Measurements from ENCODE around the gene AQP3.
A peak's percentile ranks its signal among the peaks of the same experiment; 100 is the strongest.

The AQP3 gene

DNA sequence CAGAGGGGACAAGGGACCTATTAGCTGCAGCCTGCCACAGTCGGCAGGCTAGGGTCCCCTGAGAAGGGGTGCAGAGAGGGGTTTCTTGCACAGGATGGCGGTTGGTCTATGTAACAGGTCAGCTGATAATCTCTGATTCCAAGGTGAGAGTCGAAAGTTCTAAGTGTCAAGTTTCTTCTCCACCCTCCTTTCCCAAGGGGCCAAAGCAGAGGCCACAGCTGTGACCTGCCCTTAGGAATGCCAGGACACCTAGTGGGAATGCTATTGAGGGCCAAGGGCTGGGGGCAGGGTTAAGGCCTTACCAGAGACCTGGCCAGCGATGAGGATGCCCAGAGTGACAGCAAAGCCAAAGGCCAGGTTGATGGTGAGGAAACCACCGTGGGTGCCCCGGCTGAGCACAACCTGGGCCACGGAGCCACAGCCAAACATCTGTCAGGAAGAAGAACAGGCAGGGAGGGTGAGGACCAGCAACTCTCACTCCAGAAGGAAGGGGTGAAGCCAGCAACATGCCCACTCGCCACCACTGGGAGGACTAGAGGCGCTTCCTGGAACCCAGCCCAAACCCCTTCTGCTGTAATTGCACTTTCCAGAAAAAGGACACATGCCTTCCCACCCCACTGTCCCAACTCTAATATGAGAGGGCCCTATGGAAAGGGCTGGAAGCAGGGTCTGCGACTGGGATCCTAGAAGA lies 3.8 kb downstream of the AQP3 start:
- Histone ChIP-seq H3K9ac (no peak overlapping the region), H3K4me1 (peaks cover 35% of the 10 kb centered on the region), H3K36me3 (no peaks in the 10 kb centered on the region), H3K4me2 (no peak overlapping the region), H3K27me3 (no peaks in the 10 kb centered on the region), H3K4me3 (no peak overlapping the region), H3K27ac (no peak overlapping the region), H3K9me3 (no peaks in the 10 kb centered on the region), H4K20me1 (no peaks in the 10 kb centered on the region)
- no peak for TF ChIP-seq Cebpa-rat (IDR thresholded peaks at IDR 0.05)

DNA sequence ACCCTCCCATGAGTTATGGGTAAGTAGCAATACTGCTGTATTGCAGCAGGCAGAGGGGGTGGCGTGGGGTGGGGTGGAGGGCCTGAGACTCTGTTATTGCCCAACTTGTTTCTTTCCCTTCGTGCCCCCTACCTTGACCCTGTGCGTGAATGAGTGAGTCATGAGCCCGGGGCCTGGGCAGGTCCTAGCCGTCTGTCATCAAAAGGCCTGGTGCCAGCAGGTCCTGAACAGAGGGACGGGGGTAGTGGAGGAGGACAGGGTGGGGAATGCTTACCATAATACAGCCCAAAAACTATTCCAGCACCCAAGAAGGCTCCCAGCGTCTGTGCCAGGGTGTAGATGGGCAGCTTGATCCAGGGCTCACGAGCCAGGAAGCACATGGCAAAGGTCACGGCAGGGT lies 4.3 kb downstream of the AQP3 start:
- no peaks in the 10 kb centered on the region for H3K9me3 ChIP-seq
- no peak for TF ChIP-seq Cebpa-rat (IDR thresholded peaks at IDR 0.05)
- H3K4me1 ChIP-seq, result peaks cover 31% of the 10 kb centered on the region
- no peak overlapping the region for H3K9ac ChIP-seq
- H3K4me3 ChIP-seq, result no peak overlapping the region
- H3K27ac ChIP-seq, result no peak overlapping the region
- no peaks in the 10 kb centered on the region for H4K20me1 ChIP-seq
- no peaks in the 10 kb centered on the region for H3K36me3 ChIP-seq
- H3K4me2 ChIP-seq, result no peak overlapping the region
- H3K27me3 ChIP-seq, result no peaks in the 10 kb centered on the region

DNA sequence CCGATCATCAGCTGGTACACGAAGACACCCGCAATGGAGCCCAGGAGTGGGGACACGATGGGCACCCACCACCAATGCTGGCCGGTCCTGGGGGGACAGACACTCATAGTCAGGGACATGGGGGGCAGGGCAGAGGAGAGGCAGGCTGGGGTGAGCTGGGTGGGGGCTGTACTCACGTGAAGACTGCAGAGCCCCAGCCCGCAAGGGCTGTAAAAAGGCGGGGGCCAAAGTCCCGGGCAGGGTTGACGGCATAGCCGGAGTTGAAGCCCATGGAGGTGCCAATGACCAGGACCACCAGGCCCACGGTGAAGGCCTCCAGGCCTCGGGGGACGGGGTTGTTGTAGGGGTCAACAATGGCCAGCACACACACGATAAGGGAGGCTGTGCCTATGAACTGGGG lies 5.3 kb downstream of the AQP3 start:
- no peak overlapping the region for H3K4me2 ChIP-seq

DNA sequence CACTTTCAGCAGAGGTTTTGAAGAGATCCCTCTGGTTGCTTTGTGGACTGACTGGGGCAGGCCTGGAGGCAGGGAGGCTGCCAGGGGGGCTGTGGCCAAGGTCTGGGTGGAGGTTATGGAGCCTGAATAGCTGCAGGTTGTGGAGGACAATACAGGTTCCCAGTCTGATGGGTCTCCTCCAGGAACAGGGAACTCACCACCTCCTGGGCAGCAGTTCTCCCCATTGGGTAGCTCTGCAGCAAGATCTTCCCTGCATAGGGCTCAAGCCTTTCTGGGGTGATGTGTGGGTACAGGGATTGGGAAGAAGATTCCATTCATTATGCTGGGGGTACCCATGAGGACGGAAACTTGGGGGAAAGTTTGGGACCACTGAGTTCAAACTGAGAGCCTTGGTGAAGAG lies 6.8 kb downstream of the AQP3 start:
- Histone ChIP-seq H3K9ac (no peak overlapping the region), H3K27ac (no peak overlapping the region), H3K9me3 (no peaks in the 10 kb centered on the region), H4K20me1 (no peaks in the 10 kb centered on the region), H3K4me2 (no peak overlapping the region), H3K4me3 (no peak overlapping the region), H3K27me3 (no peaks in the 10 kb centered on the region), H3K4me1 (peaks cover 8% of the 10 kb centered on the region), H3K36me3 (no peaks in the 10 kb centered on the region)
- TF ChIP-seq Cebpa-rat (IDR thresholded peaks at IDR 0.05), result no peak

More for the DNA sequence above, 5.3 kb downstream of the AQP3 start:
- Histone ChIP-seq H3K9ac (no peak overlapping the region), H3K4me3 (no peak overlapping the region), H3K4me1 (peaks cover 23% of the 10 kb centered on the region), H4K20me1 (no peaks in the 10 kb centered on the region), H3K27me3 (no peaks in the 10 kb centered on the region), H3K27ac (no peak overlapping the region), H3K9me3 (no peaks in the 10 kb centered on the region), H3K36me3 (no peaks in the 10 kb centered on the region)
- no peak for TF ChIP-seq Cebpa-rat (IDR thresholded peaks at IDR 0.05)

DNA sequence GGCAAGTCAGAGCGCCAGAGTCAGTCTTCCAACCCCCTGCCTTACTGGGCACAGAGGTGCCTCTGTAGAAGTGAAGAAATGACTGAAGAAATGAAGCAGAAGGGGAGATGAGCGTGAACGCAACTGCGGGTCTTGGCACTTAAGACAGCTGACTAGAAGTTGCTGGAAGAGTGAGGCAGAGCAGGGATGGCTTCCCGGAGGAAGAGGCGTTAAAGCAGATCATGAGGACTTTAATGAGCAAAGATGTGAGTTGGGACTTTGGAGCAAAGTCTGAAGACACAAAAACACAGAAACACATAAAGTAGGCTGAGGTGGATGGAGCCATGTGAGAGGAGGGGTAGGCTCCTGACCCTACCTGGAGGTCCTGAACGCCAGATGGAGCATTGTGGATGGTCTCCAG lies 7.2 kb downstream of the AQP3 start:
- Histone ChIP-seq H3K9ac (no peak overlapping the region), H3K36me3 (no peaks in the 10 kb centered on the region), H3K27me3 (no peaks in the 10 kb centered on the region), H3K4me3 (no peak overlapping the region), H3K4me2 (no peak overlapping the region), H3K4me1 (peaks cover 5% of the 10 kb centered on the region; the same call in 1 of the 2 replicates), H3K27ac (no peak overlapping the region), H3K9me3 (no peaks in the 10 kb centered on the region), H4K20me1 (no peaks in the 10 kb centered on the region)
- TF ChIP-seq Cebpa-rat (IDR thresholded peaks at IDR 0.05), result no peak

DNA sequence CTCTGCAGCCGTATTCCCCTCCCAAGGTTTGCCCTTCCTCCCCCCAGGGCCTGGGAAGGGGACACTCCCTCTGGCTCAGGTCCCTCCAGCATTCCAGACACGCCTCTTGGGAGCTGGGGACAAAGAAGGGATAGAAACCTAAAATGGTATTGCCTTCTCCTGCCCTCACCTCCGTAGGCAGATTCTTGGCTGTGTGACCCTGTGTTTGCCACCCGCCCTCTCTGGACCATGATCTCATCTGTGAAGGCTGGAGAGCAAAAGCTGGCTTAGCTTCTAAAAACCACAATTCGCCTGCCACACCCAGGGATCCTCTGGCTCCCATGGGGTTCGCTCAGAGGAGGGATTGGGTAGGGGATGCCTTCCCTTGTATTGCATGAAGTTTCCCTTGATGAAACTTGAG lies 7.7 kb downstream of the AQP3 start:
- Histone ChIP-seq H3K4me2 (no peak overlapping the region), H4K20me1 (no peaks in the 10 kb centered on the region), H3K27ac (no peak overlapping the region), H3K9me3 (no peaks in the 10 kb centered on the region), H3K9ac (no peak overlapping the region), H3K27me3 (no peaks in the 10 kb centered on the region), H3K36me3 (no peaks in the 10 kb centered on the region), H3K4me1 (peaks cover 5% of the 10 kb centered on the region; the same call in 1 of the 2 replicates), H3K4me3 (no peak overlapping the region)
- no peak for TF ChIP-seq Cebpa-rat (IDR thresholded peaks at IDR 0.05)

DNA sequence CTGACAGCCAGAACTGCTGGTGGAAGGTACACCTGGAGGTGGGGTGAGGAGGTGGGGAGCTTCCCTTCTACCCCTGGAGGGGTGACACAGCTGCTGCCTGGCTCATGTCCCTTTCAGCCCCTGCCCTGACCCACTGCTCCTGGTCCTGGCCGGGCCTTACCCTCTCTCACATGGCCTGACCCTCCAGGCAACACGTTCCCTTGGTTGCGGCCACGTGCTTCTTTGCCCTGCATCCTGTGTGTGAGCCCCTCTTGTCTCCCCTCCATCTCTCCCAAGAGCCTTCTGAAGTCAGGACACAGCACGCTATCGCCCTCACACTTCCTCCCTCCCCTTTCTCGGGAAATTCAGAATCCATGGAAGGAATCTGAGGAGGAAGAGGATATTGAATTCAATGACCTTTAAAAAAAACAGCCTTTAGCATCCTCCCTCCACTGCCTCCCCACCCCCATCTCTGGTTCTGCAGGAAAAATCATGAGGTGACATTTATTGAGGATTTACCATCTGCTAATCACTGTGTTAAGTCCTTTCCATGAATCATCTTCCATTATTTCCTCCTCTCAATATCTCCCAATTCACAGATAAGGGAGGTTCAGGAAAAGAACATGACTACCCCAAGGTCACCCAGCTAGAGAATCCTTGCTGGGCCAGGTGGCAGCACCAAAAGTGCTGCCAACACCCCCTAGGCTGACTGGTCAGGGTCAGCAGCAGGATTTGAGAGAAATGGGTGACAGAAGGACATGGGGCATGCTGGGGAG lies 8.3 kb downstream of the AQP3 start:
- no peak for TF ChIP-seq Cebpa-rat (IDR thresholded peaks at IDR 0.05)

DNA sequence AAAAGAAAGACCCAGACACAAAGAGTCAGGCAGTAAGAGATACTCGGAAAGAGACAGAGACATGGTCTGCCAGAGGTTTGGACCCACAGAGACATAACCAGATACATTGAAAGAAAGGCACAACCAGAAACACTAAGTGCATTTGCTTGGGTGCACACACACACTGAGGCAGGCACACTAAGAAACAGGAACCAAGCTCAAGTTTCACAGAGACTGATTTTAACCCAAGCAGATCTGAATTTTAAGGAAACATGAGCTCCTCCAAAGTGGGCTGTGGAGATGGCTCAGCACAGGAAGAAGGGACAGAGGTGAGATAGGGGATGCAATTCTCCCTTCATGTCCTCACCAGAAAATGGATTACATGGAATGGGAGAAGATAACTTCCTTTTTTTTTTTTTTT lies 9.5 kb downstream of the AQP3 start:
- H3K36me3 ChIP-seq, result no peaks in the 10 kb centered on the region
- H3K9ac ChIP-seq, result no peak overlapping the region
- H3K9me3 ChIP-seq, result no peaks in the 10 kb centered on the region
- H3K27me3 ChIP-seq, result no peaks in the 10 kb centered on the region
- peaks cover 5% of the 10 kb centered on the region; the same call in 1 of the 2 replicates for H3K4me1 ChIP-seq
- H4K20me1 ChIP-seq, result no peaks in the 10 kb centered on the region
- no peak overlapping the region for H3K4me2 ChIP-seq
- no peak overlapping the region for H3K4me3 ChIP-seq
- TF ChIP-seq Cebpa-rat (IDR thresholded peaks at IDR 0.05), result no peak
- H3K27ac ChIP-seq, result no peak overlapping the region

More for the DNA sequence above, 8.3 kb downstream of the AQP3 start:
- Histone ChIP-seq H3K9me3 (no peaks in the 10 kb centered on the region), H3K27me3 (no peaks in the 10 kb centered on the region), H3K4me1 (peaks cover 5% of the 10 kb centered on the region; the same call in 1 of the 2 replicates), H3K9ac (no peak overlapping the region), H3K4me2 (no peak overlapping the region), H3K4me3 (no peak overlapping the region), H4K20me1 (no peaks in the 10 kb centered on the region), H3K27ac (no peak overlapping the region), H3K36me3 (no peaks in the 10 kb centered on the region)

DNA sequence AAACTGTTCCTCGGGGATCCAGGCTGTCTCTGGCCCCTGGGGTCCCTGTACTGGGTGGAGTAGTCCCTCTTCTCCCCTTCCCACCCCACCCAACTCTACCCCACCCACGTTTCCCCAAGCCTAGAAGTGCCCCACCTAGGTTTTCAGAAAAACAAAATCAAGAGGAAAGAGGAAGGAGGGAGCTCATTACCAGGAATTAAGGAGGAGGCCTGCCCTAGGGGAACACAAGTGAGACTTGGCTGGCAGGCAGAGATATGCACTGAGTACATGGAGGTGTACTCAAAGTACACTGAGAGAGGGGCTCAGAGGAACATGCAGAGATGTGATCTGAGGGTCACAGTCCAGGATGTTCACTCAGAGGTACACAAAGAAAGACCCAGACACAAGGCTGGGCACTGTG lies 10.2 kb downstream of the AQP3 start:
- Histone ChIP-seq H4K20me1 (no peaks in the 10 kb centered on the region), H3K27me3 (no peaks in the 10 kb centered on the region), H3K4me3 (no peak overlapping the region), H3K4me2 (no peak overlapping the region), H3K9ac (no peak overlapping the region), H3K36me3 (no peaks in the 10 kb centered on the region), H3K27ac (no peak overlapping the region), H3K4me1 (peaks cover 5% of the 10 kb centered on the region; the same call in 1 of the 2 replicates), H3K9me3 (no peaks in the 10 kb centered on the region)
- TF ChIP-seq Cebpa-rat (IDR thresholded peaks at IDR 0.05), result no peak

DNA sequence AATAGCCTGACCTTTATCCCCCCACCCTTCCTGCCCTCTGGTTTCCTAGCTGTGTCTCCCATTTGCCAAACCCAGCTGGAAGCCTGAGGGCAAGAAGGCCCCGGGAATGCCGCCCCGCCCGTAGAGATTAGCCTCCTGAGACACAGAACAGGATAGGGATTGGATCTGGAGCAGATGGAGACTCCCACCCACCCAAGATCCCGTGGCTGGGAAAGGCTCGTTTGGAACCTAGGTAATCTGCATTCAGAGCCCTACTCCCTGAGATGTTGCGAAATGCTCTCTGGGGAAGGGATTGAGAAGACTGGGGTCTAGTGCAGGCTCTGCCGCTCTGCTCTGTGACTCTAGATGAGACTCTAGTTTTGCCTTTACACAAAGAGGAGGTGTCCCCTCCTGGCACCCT lies 10.9 kb downstream of the AQP3 start:
- Histone ChIP-seq H3K4me1 (peaks cover 5% of the 10 kb centered on the region; the same call in 1 of the 2 replicates), H3K9me3 (no peaks in the 10 kb centered on the region), H3K9ac (no peak overlapping the region), H4K20me1 (no peaks in the 10 kb centered on the region), H3K27ac (no peak overlapping the region), H3K4me2 (no peak overlapping the region), H3K36me3 (no peaks in the 10 kb centered on the region), H3K4me3 (no peak overlapping the region), H3K27me3 (no peaks in the 10 kb centered on the region)
- TF ChIP-seq Cebpa-rat (IDR thresholded peaks at IDR 0.05), result peak; percentile 58; the same call in 1 of the 2 replicates

Measured in BLaER1 (cell line).